Caco-2 (cell line): Measurements from ENCODE around the gene EXTL1. TPM values are rescaled to one million over a fixed set of nuclear protein-coding genes. Genes with fewer than 3 reads are reported as not detected.

Experiments used
- BruUV-seq: library from RNA; stranded (reverse); fragments of 400-500 nt; replicated peaks from 2 replicates; lab custom pipeline; 2021; lab: Mats Ljungman, UMichigan
- CTCF ChIA-PET: fragments of 300-600 bp; sonication (Branson Sonifier 250); formaldehyde crosslinking; loops from one replicate; lab custom pipeline; 2022; ENCODE audit warnings: antibody characterized with exemption; lab: Charles Lee
- POLR2A ChIA-PET: fragments of 300-600 bp; sonication (Branson Sonifier 250); formaldehyde crosslinking; loops from one replicate; lab custom pipeline; 2022; ENCODE audit warnings: antibody characterized with exemption; lab: Charles Lee
- DNase-seq, 2 experiments: peaks; one replicate each; pipeline versions ENCODE4 v3.0.0 to v3.0.0-alpha.2; 2020 to 2022
- H3K27me3 ChIP-seq: replicated peaks from 2 replicates; pipeline ENCODE4 v1.6.0; 2011; ENCODE audit warnings: low read length; ENCODE audit not compliant: control insufficient read depth, insufficient read depth
- H3K36me3 ChIP-seq: 2 replicates; pipeline ENCODE4 v1.5.1; 2011; ENCODE audit warnings: low read length; ENCODE audit not compliant: control insufficient read depth, insufficient read depth
- H3K4me1 ChIP-seq: fragments of 250-450 bp; sonication (Bioruptor Pico); 2 replicates; pipeline ENCODE4 v1.5.1; 2020; ENCODE audit warnings: mild to moderate bottlenecking
- H3K4me3 ChIP-seq: 2 replicates; pipeline ENCODE4 v1.5.1; 2011; ENCODE audit warnings: low read depth, mild to moderate bottlenecking, control low read depth, low read length
- H3K9me3 ChIP-seq: fragments of 250-450 bp; sonication (Bioruptor Pico); 2 replicates; pipeline ENCODE4 v1.5.1; 2020; ENCODE audit warnings: mild to moderate bottlenecking, moderate library complexity
- H3K27ac Mint-ChIP-seq: one replicate; pipeline ENCODE4 v1.8.0; 2022; ENCODE audit warnings: mixed read lengths; ENCODE audit not compliant: unreplicated experiment
- H3K27me3 Mint-ChIP-seq: one replicate; pipeline ENCODE4 v1.8.0; 2022; ENCODE audit warnings: mixed read lengths; ENCODE audit not compliant: insufficient read depth, unreplicated experiment
- H3K36me3 Mint-ChIP-seq: one replicate; pipeline ENCODE4 v1.8.0; 2022; ENCODE audit warnings: mild to moderate bottlenecking, mixed read lengths; ENCODE audit not compliant: insufficient read depth, unreplicated experiment
- H3K4me1 Mint-ChIP-seq: one replicate; pipeline ENCODE4 v1.8.0; 2022; ENCODE audit warnings: low read depth, mixed read lengths; ENCODE audit not compliant: unreplicated experiment
- H3K4me3 Mint-ChIP-seq: one replicate; pipeline ENCODE4 v1.8.0; 2022; ENCODE audit warnings: mild to moderate bottlenecking, moderate library complexity, mixed read lengths; ENCODE audit not compliant: unreplicated experiment
- H3K9me3 Mint-ChIP-seq: one replicate; pipeline ENCODE4 v1.8.0; 2022; ENCODE audit warnings: mixed read lengths; ENCODE audit not compliant: unreplicated experiment
- intact Hi-C: fragments of 100-400 bp; cut with micrococcal nuclease; formaldehyde crosslinking; loops from one replicate; pipeline ENCODE4 v1.10.0; 2022; ENCODE audit not compliant: unreplicated experiment
- total RNA-seq: library from RNA; stranded (reverse); gene quantifications from 2 replicates; pipeline ENCODE4 v1.2.3, GENCODE V29; 2022
- TF ChIP-seq, protein P1 (sequence below), 2 experiments: fragments of 200-600 bp in 1 of 2; IDR thresholded peaks; 1 replicate in 1 of 2; 2 replicates in 1 of 2; pipeline versions ENCODE4 v1.5.1 to v1.8.0; 2011 to 2022; ENCODE audit warnings: antibody characterized with exemption in 1 of 2, control low read depth in 1 of 2, inconsistent platforms in 1 of 2, low read depth in 1 of 2, low read length in 1 of 2, mild to moderate bottlenecking in 1 of 2, moderate library complexity in 1 of 2; ENCODE audit not compliant: insufficient read depth in 1 of 2, severe bottlenecking in 1 of 2, unreplicated experiment in 1 of 2

The EXTL1 gene
- total RNA-seq, 1 experiment from 2014 or later, result 0.34 TPM

DNA sequence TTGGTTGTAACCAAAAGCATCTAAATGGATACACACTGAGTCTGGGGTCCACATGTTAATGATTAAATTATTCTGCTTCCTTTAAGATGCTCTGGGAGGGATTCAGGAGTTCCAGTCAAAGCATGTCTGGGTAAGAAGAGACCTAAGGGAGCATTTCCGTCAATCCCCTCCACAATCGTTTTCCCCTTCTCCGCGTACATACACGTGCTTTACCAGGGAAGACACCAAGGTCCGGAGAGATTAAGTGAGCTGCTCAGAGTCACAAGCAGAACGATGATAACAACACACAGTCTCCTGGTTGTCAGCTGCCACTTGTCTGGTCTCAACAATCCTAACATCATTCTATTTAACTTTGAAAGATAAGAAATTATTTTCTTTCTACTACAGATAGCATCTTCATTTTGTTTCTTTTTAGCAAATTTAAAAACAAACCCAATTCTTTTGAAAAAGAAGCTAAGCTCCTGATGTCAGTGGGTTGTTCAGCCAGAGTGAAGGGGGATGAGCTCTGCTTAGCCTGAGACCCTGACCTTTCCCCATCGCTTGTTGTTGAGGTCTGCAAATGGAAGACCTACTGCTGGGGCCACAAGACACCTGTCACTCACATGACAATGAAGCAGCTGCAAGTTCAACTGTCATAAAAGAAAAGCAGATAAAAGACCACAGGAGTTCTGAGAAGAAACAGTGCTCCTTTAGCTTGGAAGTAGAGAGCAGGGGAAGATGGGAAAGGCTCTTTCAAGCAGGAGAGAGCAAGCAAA is 28.2 kb upstream of the EXTL1 start:
- Mint-ChIP-seq H3K4me3 (no peak overlapping the region), H3K27ac (no peak overlapping the region), H3K36me3 (peaks cover 16% of the 10 kb centered on the region), H3K4me1 (peaks cover 17% of the 10 kb centered on the region), H3K9me3 (no peaks in the 10 kb centered on the region), H3K27me3 (no peaks in the 10 kb centered on the region)
- H3K36me3 ChIP-seq, result no peaks in the 10 kb centered on the region
- H3K4me3 ChIP-seq, result no peak overlapping the region
- H3K4me1 ChIP-seq, result peaks cover 21% of the 10 kb centered on the region
- TF ChIP-seq, protein P1, sequence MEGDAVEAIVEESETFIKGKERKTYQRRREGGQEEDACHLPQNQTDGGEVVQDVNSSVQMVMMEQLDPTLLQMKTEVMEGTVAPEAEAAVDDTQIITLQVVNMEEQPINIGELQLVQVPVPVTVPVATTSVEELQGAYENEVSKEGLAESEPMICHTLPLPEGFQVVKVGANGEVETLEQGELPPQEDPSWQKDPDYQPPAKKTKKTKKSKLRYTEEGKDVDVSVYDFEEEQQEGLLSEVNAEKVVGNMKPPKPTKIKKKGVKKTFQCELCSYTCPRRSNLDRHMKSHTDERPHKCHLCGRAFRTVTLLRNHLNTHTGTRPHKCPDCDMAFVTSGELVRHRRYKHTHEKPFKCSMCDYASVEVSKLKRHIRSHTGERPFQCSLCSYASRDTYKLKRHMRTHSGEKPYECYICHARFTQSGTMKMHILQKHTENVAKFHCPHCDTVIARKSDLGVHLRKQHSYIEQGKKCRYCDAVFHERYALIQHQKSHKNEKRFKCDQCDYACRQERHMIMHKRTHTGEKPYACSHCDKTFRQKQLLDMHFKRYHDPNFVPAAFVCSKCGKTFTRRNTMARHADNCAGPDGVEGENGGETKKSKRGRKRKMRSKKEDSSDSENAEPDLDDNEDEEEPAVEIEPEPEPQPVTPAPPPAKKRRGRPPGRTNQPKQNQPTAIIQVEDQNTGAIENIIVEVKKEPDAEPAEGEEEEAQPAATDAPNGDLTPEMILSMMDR (IDR thresholded peaks at IDR 0.05; ENCODE audit: insufficient read depth in 1 of 2, low read depth in 1 of 2, low read length in 1 of 2, severe bottlenecking in 1 of 2, unreplicated experiment in 1 of 2), result no peak
- POLR2A ChIA-PET, result no interaction called here
- no peaks in the 10 kb centered on the region for H3K27me3 ChIP-seq
- BruUV-seq, result no TSS peak
- intact Hi-C loops, result loop anchor here (10.0 kb wide), 1 partner anchor 49 kb away; no protein-coding TSS in a partner anchor
- no peaks in the 10 kb centered on the region for H3K9me3 ChIP-seq
- CTCF ChIA-PET, result interaction anchor here (0.7 to 1.2 kb wide), 2 partner anchors 16 to 98 kb away, joined by 4 to 6 read pairs; no protein-coding TSS in a partner anchor
- no peak for DNase-seq

DNA sequence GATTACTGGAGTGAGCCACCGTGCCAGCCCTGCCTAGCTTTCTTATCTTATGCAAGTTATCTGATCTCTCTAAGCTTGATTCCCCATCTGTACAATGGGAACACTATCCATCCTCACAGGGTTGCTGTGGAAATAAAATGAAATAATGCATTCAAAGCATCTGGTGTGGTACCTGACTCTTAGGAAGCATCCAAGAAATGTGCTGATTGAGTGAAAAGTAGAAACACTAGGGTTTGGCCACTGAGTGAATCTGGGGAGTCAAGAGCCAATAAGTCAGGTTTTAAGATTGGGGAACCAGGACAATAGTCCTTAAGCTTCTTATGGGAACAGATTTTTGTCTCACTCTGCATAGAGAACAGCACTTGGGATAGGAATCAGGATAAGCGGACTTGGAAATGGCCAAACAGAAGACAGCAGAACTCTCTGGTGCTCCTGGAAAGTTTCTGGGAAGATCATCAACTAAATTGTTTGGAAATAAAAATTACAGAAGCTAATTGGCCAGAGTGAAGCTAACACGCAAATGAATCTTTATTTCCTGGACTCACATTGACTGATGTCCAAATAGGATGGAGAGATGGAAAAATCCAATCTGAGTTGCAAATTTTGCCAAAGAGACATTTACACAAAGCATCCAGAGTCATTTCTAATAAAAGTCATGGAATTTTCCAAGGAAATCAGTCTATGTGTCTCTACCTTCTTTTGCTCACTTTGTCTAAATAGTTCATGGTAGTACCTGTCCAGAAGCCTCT is 27.0 kb upstream of the EXTL1 start:
- H3K27ac Mint-ChIP-seq, result no peak overlapping the region
- no peaks in the 10 kb centered on the region for H3K9me3 Mint-ChIP-seq
- no peak overlapping the region for H3K4me3 ChIP-seq
- no peak for DNase-seq
- peaks cover 25% of the 10 kb centered on the region for H3K4me1 ChIP-seq
- intact Hi-C loops, result loop anchor here (5.0 to 10.0 kb wide), 2 partner anchors 50 to 172 kb away; no protein-coding TSS in a partner anchor
- no peak overlapping the region for H3K4me3 Mint-ChIP-seq
- ChIA-PET POLR2A (no interaction called here), CTCF (interaction anchor here (1.2 kb wide), 1 partner anchor 99 kb away, joined by 6 read pairs; no protein-coding TSS in a partner anchor)
- no TSS peak for BruUV-seq
- TF ChIP-seq, protein P1 (IDR thresholded peaks at IDR 0.05; ENCODE audit: insufficient read depth in 1 of 2, low read depth in 1 of 2, low read length in 1 of 2, severe bottlenecking in 1 of 2, unreplicated experiment in 1 of 2), result no peak
- H3K27me3 ChIP-seq, result no peaks in the 10 kb centered on the region
- H3K4me1 Mint-ChIP-seq, result peaks cover 17% of the 10 kb centered on the region
- H3K36me3 Mint-ChIP-seq, result peaks cover 16% of the 10 kb centered on the region
- H3K27me3 Mint-ChIP-seq, result no peaks in the 10 kb centered on the region
- H3K36me3 ChIP-seq, result no peaks in the 10 kb centered on the region
- no peaks in the 10 kb centered on the region for H3K9me3 ChIP-seq
